ENCODE measurements around the gene LTBP4. TPM values are rescaled to one million over a fixed set of nuclear protein-coding genes. Genes with fewer than 3 reads are reported as not detected.

Gene LTBP4
- total RNA-seq, 3 donors from 2014 or later, result 141 to 244 (median 160) TPM

DNA sequence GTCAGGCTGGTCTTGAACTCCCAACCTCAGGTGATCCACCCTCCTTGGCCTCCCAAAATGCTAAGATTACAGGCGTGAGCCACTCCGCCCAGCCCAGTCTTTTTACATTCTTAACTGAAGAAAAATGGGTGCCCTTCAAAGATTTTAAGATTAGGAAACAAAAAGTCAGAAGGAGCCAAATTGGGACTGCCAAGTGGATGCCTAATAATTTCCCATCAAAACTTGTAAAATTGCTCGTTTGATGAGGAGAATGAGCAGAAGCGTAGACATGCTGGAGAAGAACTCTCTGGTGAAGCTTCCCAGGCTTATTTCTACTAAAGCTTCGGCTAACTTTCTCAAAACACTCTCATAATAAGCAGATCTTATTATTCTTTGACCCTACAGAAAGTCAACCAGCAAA, 57.9 kb downstream of the LTBP4 start:
- intact Hi-C loops (cut with DNase I, micrococcal nuclease), result no loop called here

DNA sequence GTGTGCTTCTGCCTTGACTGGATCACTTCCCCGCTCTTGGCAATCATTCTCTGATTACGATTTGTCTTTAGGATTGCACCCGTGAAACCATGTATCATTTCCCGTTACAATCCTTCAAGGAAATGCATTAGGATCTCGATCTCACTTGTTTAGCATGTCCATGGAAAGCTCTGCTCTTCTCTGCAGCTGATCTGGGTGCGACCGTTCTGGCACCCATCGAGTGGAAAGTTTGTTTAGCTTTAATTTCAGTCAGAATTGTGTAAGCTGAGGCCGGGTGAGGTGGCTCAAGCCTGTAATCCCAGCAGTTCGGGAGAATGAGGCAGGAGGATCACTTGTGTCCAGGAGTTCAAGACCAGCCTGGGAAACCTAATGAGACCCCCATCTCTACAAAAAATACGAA, 58.4 kb downstream of the LTBP4 start:
- H3K36me3 ChIP-seq (ENCODE audit: low read depth), result no peaks in the 10 kb centered on the region
- intact Hi-C loops (cut with DNase I, micrococcal nuclease), result no loop called here
- no peaks in the 10 kb centered on the region for H3K9me3 ChIP-seq
- TF ChIP-seq, protein P1, sequence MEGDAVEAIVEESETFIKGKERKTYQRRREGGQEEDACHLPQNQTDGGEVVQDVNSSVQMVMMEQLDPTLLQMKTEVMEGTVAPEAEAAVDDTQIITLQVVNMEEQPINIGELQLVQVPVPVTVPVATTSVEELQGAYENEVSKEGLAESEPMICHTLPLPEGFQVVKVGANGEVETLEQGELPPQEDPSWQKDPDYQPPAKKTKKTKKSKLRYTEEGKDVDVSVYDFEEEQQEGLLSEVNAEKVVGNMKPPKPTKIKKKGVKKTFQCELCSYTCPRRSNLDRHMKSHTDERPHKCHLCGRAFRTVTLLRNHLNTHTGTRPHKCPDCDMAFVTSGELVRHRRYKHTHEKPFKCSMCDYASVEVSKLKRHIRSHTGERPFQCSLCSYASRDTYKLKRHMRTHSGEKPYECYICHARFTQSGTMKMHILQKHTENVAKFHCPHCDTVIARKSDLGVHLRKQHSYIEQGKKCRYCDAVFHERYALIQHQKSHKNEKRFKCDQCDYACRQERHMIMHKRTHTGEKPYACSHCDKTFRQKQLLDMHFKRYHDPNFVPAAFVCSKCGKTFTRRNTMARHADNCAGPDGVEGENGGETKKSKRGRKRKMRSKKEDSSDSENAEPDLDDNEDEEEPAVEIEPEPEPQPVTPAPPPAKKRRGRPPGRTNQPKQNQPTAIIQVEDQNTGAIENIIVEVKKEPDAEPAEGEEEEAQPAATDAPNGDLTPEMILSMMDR (IDR thresholded peaks at IDR 0.05), result no peak
- DNase-seq (no peak), ATAC-seq (no peak)
- peaks cover 5% of the 10 kb centered on the region for H3K4me1 ChIP-seq (ENCODE audit: low read depth)
- no peak overlapping the region for H3K4me3 ChIP-seq

More for the DNA sequence above, 57.9 kb downstream of the LTBP4 start:
- DNase-seq (no peak), ATAC-seq (no peak)
- H3K4me3 ChIP-seq, result no peak overlapping the region
- TF ChIP-seq, protein P1 (IDR thresholded peaks at IDR 0.05), result no peak
- H3K9me3 ChIP-seq, result no peaks in the 10 kb centered on the region
- peaks cover 5% of the 10 kb centered on the region for H3K4me1 ChIP-seq (ENCODE audit: low read depth)
- H3K36me3 ChIP-seq (ENCODE audit: low read depth), result no peaks in the 10 kb centered on the region

DNA sequence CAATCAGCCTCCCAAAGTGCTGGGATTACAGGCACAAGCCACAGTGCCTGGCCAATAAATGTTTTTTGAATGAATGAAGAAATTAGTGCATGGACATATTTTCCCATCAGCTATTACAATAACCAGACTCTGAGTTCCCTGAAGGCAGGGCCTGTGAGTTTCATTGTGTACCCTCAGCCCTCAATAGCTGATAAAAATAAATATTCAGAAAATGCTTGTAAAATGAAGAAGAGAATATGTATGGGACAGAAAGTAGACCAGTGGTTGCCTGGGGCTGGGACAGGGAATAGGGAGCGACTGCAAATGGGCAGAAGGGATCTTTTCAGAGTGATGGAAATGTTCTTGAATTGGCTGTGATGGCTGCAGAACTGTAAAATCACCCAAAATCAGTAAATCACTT, 60.4 kb downstream of the LTBP4 start:
- intact Hi-C loops (cut with DNase I, micrococcal nuclease), result loop anchor here (5.0 to 10.0 kb wide), 2 partner anchors 153 to 156 kb away; no protein-coding TSS in a partner anchor
- Histone ChIP-seq H3K4me3 (no peak overlapping the region), H3K4me1 (ENCODE audit: low read depth) (peaks cover 5% of the 10 kb centered on the region), H3K36me3 (ENCODE audit: low read depth) (no peaks in the 10 kb centered on the region), H3K9me3 (no peaks in the 10 kb centered on the region)
- DNase-seq (no peak), ATAC-seq (no peak)
- TF ChIP-seq, protein P1 (IDR thresholded peaks at IDR 0.05), result no peak

DNA sequence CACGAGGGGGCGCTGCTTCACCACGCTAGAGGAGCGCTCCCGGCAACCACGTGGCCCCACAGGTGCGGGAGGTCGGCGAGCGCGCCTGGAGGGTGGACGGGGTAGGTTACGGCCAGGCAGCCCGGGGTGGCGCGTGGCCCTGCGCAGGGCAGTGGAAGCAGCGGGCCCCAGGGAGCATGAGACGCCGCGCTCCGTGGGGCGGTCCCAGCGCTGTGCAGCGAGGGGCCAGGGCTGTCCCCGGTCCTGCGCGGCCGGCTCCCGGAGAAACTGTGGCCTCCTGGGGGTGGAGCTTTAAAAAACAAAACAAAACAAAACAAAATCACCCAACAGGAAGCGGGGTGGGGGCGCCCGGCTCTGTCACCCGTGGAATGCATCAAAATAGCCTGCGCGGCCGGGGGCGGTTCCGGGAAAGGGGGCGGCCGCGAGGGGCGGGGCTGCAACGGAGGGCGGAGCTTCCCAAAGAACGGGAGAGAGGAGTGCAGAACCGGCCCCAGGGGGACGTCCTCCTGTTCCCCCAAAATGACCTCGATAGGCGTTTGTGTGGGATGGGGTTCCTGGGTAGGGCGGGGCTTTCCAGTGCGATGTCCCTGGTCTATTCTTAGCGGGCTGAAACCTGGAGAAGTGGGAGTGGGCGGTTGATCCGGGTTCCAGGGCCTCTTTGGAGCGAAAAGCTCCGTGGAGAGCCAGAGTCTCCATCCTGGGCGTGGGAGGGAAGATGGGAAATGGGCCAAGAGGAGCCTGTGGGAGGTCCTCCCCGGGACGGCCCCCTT, 61.9 kb downstream of the LTBP4 start:
- Histone ChIP-seq H3K9me3 (no peaks in the 10 kb centered on the region), H3K4me3 (peak overlapping the region; percentile 36), H3K4me1 (ENCODE audit: low read depth) (peaks cover 5% of the 10 kb centered on the region), H3K36me3 (ENCODE audit: low read depth) (no peaks in the 10 kb centered on the region)
- intact Hi-C loops (cut with DNase I, micrococcal nuclease), result loop anchor here (5.0 to 10.0 kb wide), 2 partner anchors 152 to 154 kb away; no protein-coding TSS in a partner anchor
- DNase-seq (peak; percentile 93 to 95 (median 94)), ATAC-seq (peak; percentile 97)
- TF ChIP-seq, protein P1 (IDR thresholded peaks at IDR 0.05), result peak; percentile 4

DNA sequence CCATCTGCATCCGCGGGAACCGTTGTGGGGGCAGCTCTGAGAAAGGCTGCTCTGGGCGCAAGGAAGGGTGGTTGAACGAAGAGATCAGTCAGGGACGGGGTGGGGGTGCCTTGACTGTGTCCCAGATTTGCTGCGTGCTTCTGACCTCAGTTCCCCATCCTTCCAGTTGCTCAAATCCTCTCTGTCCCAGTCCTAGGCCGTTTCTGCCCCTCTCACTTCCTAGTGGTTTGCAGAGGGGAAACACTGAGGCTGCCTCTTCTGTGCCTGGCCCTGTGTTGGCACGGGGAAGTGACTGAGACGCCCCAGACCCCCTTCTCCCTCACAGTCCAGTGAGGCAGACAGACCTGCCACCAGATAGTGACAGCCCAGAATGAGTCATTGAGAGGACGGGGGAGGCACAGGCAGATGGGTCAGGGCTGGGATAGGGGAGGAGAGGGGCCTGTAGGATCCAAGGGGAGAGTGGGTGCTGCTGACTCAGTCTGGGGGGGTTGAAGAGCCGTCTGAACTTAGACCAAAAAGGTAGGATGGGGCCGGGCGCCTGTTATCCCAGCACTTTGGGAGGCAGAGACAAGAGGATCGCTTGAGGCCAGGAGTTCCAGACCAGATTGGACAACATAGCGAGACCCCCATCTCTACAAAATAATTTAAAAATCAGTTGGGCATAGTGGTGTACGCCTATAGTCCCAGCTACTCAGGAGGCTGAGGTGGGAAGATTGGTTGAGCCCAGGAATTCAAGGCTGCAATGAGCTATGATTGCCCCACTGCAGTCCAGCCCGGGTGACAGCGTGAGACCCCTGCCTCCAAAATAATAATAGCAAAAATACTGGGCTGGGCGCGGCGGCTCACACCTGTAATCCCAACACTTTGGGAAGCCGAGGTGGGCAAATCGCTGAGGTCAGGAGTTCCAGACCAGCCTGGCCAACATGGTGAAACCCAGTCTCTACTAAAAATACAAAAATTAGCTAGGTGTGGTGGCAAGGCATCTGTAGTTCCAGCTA, 62.8 kb downstream of the LTBP4 start:
- DNase-seq (no peak), ATAC-seq (peak; percentile 5)
- no peaks in the 10 kb centered on the region for H3K36me3 ChIP-seq (ENCODE audit: low read depth)
- H3K4me3 ChIP-seq, result no peak overlapping the region
- peaks cover 5% of the 10 kb centered on the region for H3K4me1 ChIP-seq (ENCODE audit: low read depth)
- H3K9me3 ChIP-seq, result no peaks in the 10 kb centered on the region
- intact Hi-C loops (cut with DNase I, micrococcal nuclease), result loop anchor here (5.0 to 10.0 kb wide), 2 partner anchors 151 to 153 kb away; no protein-coding TSS in a partner anchor
- TF ChIP-seq, protein P1 (IDR thresholded peaks at IDR 0.05), result no peak
